ENCODE measurements around the gene TTC13.
"Not testable (repeated sequence)": the region's sequence is repeated elsewhere in the genome, so short reads cannot be mapped to it uniquely, and the experiment has no call there.

Gene TTC13

GRCh38 chr1:231011963-231012362 is 33.3 kb upstream of the TTC13 start:
- Histone ChIP-seq H3K9me3 (ENCODE audit: control insufficient read depth, insufficient read depth, low read length) (no peaks in the 10 kb centered on the region), H3K36me3 (ENCODE audit: insufficient read depth, low read length) (no peaks in the 10 kb centered on the region; the same call in 1 of the 2 replicates), H3K9ac (ENCODE audit: low read depth, low read length) (no peak overlapping the region), H3K4me1 (ENCODE audit: insufficient read depth, low read length) (no peaks in the 10 kb centered on the region)

GRCh38 chr1:231011360-231011759 is 32.7 kb upstream of the TTC13 start:
- Histone ChIP-seq H3K4me1 (ENCODE audit: insufficient read depth, low read length) (no peaks in the 10 kb centered on the region), H3K9ac (ENCODE audit: low read depth, low read length) (no peak overlapping the region), H3K9me3 (ENCODE audit: control insufficient read depth, insufficient read depth, low read length) (no peaks in the 10 kb centered on the region), H3K36me3 (ENCODE audit: insufficient read depth, low read length) (no peaks in the 10 kb centered on the region; the same call in 1 of the 2 replicates)

- H3K36me3 ChIP-seq (ENCODE audit: insufficient read depth, low read length); H3K9me3 ChIP-seq (ENCODE audit: control insufficient read depth, insufficient read depth, low read length); H3K4me1 ChIP-seq (ENCODE audit: insufficient read depth, low read length); H3K9ac ChIP-seq (ENCODE audit: low read depth, low read length): not testable (repeated sequence)
Measured at GRCh38 chr1:231007535-231007934, 28.9 kb upstream of the TTC13 start.

GRCh38 chr1:231001892-231002291 is 23.2 kb upstream of the TTC13 start:
- Histone ChIP-seq H3K9ac (ENCODE audit: low read depth, low read length) (no peak overlapping the region), H3K9me3 (ENCODE audit: control insufficient read depth, insufficient read depth, low read length) (no peaks in the 10 kb centered on the region; the same call in 1 of the 2 replicates), H3K36me3 (ENCODE audit: insufficient read depth, low read length) (no peaks in the 10 kb centered on the region), H3K4me1 (ENCODE audit: insufficient read depth, low read length) (no peaks in the 10 kb centered on the region)

GRCh38 chr1:231000639-231001038 is 22.0 kb upstream of the TTC13 start:
- H3K9ac ChIP-seq (ENCODE audit: low read depth, low read length) = no peak overlapping the region
- no peaks in the 10 kb centered on the region for H3K36me3 ChIP-seq (ENCODE audit: insufficient read depth, low read length)
- no peaks in the 10 kb centered on the region for H3K4me1 ChIP-seq (ENCODE audit: insufficient read depth, low read length)

GRCh38 chr1:231000201-231000600 is 21.5 kb upstream of the TTC13 start:
- H3K36me3 ChIP-seq (ENCODE audit: insufficient read depth, low read length) = no peaks in the 10 kb centered on the region
- H3K4me1 ChIP-seq (ENCODE audit: insufficient read depth, low read length) = no peaks in the 10 kb centered on the region
- H3K9me3 ChIP-seq (ENCODE audit: control insufficient read depth, insufficient read depth, low read length) = no peaks in the 10 kb centered on the region; the same call in 1 of the 2 replicates
- H3K9ac ChIP-seq (ENCODE audit: low read depth, low read length) = no peak overlapping the region

More at GRCh38 chr1:231000639-231001038, 22.0 kb upstream of the TTC13 start:
- H3K9me3 ChIP-seq (ENCODE audit: control insufficient read depth, insufficient read depth, low read length) = no peaks in the 10 kb centered on the region; the same call in 1 of the 2 replicates

- no peaks in the 10 kb centered on the region for H3K9me3 ChIP-seq (ENCODE audit: control insufficient read depth, insufficient read depth, low read length)
Measured at GRCh38 chr1:230994860-230995259, 16.2 kb upstream of the TTC13 start.

GRCh38 chr1:230992100-230992774 is 13.6 kb upstream of the TTC13 start:
- no peaks in the 10 kb centered on the region for H3K36me3 ChIP-seq (ENCODE audit: insufficient read depth, low read length)
- no peaks in the 10 kb centered on the region for H3K4me1 ChIP-seq (ENCODE audit: insufficient read depth, low read length)

More at GRCh38 chr1:230994860-230995259, 16.2 kb upstream of the TTC13 start:
- Histone ChIP-seq H3K4me1 (ENCODE audit: insufficient read depth, low read length) (no peaks in the 10 kb centered on the region), H3K36me3 (ENCODE audit: insufficient read depth, low read length) (no peaks in the 10 kb centered on the region), H3K9ac (ENCODE audit: low read depth, low read length) (no peak overlapping the region)

GRCh38 chr1:230987448-230987847 is 8.8 kb upstream of the TTC13 start:
- Histone ChIP-seq H3K36me3 (ENCODE audit: insufficient read depth, low read length) (no peaks in the 10 kb centered on the region), H3K9me3 (ENCODE audit: control insufficient read depth, insufficient read depth, low read length) (no peaks in the 10 kb centered on the region), H3K4me1 (ENCODE audit: insufficient read depth, low read length) (0 out of 2 replicates have a peak, but pooled peaks cover 5% of the 10 kb centered on the region), H3K9ac (ENCODE audit: low read depth, low read length) (no peak overlapping the region)

More at GRCh38 chr1:230992100-230992774, 13.6 kb upstream of the TTC13 start:
- no peaks in the 10 kb centered on the region for H3K9me3 ChIP-seq (ENCODE audit: control insufficient read depth, insufficient read depth, low read length)
- no peak overlapping the region for H3K9ac ChIP-seq (ENCODE audit: low read depth, low read length)

GRCh38 chr1:230986976-230987375 is 8.3 kb upstream of the TTC13 start:
- H3K4me1 ChIP-seq (ENCODE audit: insufficient read depth, low read length) = 0 out of 2 replicates have a peak, but pooled peaks cover 5% of the 10 kb centered on the region
- H3K36me3 ChIP-seq (ENCODE audit: insufficient read depth, low read length) = no peaks in the 10 kb centered on the region

GRCh38 chr1:230985711-230986110 is 7.0 kb upstream of the TTC13 start:
- Histone ChIP-seq H3K4me1 (ENCODE audit: insufficient read depth, low read length) (0 out of 2 replicates have a peak, but pooled peaks cover 5% of the 10 kb centered on the region), H3K36me3 (ENCODE audit: insufficient read depth, low read length) (no peaks in the 10 kb centered on the region), H3K9me3 (ENCODE audit: control insufficient read depth, insufficient read depth, low read length) (no peaks in the 10 kb centered on the region), H3K9ac (ENCODE audit: low read depth, low read length) (no peak overlapping the region)

More at GRCh38 chr1:230986976-230987375, 8.3 kb upstream of the TTC13 start:
- H3K9me3 ChIP-seq (ENCODE audit: control insufficient read depth, insufficient read depth, low read length) = no peaks in the 10 kb centered on the region
- no peak overlapping the region for H3K9ac ChIP-seq (ENCODE audit: low read depth, low read length)

- H3K36me3 ChIP-seq (ENCODE audit: insufficient read depth, low read length); H3K4me1 ChIP-seq (ENCODE audit: insufficient read depth, low read length); H3K9ac ChIP-seq (ENCODE audit: low read depth, low read length); H3K9me3 ChIP-seq (ENCODE audit: control insufficient read depth, insufficient read depth, low read length): not testable (repeated sequence)
Measured at GRCh38 chr1:230984622-230985515, 6.2 kb upstream of the TTC13 start.

- 0 out of 2 replicates have a peak, but pooled peaks cover 5% of the 10 kb centered on the region for H3K4me1 ChIP-seq (ENCODE audit: insufficient read depth, low read length)
- H3K9me3 ChIP-seq (ENCODE audit: control insufficient read depth, insufficient read depth, low read length) = no peaks in the 10 kb centered on the region
- no peaks in the 10 kb centered on the region for H3K36me3 ChIP-seq (ENCODE audit: insufficient read depth, low read length)
- no peak overlapping the region for H3K9ac ChIP-seq (ENCODE audit: low read depth, low read length)
Measured at GRCh38 chr1:230983811-230984210, 5.2 kb upstream of the TTC13 start.

- no peaks in the 10 kb centered on the region for H3K36me3 ChIP-seq (ENCODE audit: insufficient read depth, low read length)
- H3K4me1 ChIP-seq (ENCODE audit: insufficient read depth, low read length) = 0 out of 2 replicates have a peak, but pooled peaks cover 8% of the 10 kb centered on the region
- no peak overlapping the region for H3K9ac ChIP-seq (ENCODE audit: low read depth, low read length)
- H3K9me3 ChIP-seq (ENCODE audit: control insufficient read depth, insufficient read depth, low read length) = no peaks in the 10 kb centered on the region
Measured at GRCh38 chr1:230982696-230983095, 4.0 kb upstream of the TTC13 start.

Measured in ES-I3 (cell line).